Panc1 (cell line): ENCODE measurements around the gene PPP1R9A. TPM values are rescaled to one million over a fixed set of nuclear protein-coding genes. Genes with fewer than 3 reads are reported as not detected.

Source experiments
- ATAC-seq: fragments of 200-7000 bp; cut with Tn5 transposase; 2 replicates; pipeline ENCODE4 v1.9.1; 2020; ENCODE audit warnings: mild to moderate bottlenecking, moderate library complexity
- BruUV-seq: library from RNA; stranded (reverse); fragments of 400-500 nt; replicated peaks from 2 replicates; lab custom pipeline; 2021; lab: Mats Ljungman, UMichigan
- CTCF ChIA-PET: fragments of 300-600 bp; sonication (Branson Sonifier 250); formaldehyde crosslinking; loops from one replicate; lab custom pipeline; 2022; ENCODE audit warnings: antibody characterized with exemption; lab: Charles Lee
- POLR2A ChIA-PET: fragments of 300-600 bp; sonication (Branson Sonifier 250); formaldehyde crosslinking; loops from one replicate; lab custom pipeline; 2022; ENCODE audit warnings: antibody characterized with exemption; lab: Charles Lee
- DNase-seq: peaks from one replicate; pipeline ENCODE4 v3.0.0-alpha.2; 2010; ENCODE audit warnings: low read depth, low spot score
- H3K27ac ChIP-seq: 2 replicates; pipeline ENCODE4 v1.5.1; 2011; ENCODE audit warnings: mild to moderate bottlenecking, low read length, inconsistent platforms
- H3K27me3 ChIP-seq: fragments of 200-500 bp; sonication (Bioruptor generic); 2 replicates; pipeline ENCODE4 v1.6.0; 2014; ENCODE audit warnings: low read length, inconsistent platforms; ENCODE audit not compliant: control insufficient read depth, insufficient read depth
- H3K36me3 ChIP-seq: fragments of 200-500 bp; sonication (Bioruptor generic); 2 replicates; pipeline ENCODE4 v1.5.1; 2014; ENCODE audit warnings: inconsistent platforms, mild to moderate bottlenecking, low read length, moderate library complexity; ENCODE audit not compliant: control insufficient read depth, insufficient read depth
- H3K4me1 ChIP-seq: 2 replicates; pipeline ENCODE4 v1.5.1; 2011; ENCODE audit warnings: inconsistent platforms, mild to moderate bottlenecking, low read length, moderate library complexity; ENCODE audit not compliant: control insufficient read depth, insufficient read depth
- H3K4me3 ChIP-seq, 2 experiments: 2 replicates each; pipeline ENCODE4 v1.5.1; 2011 to 2012; ENCODE audit warnings: low read depth in 2 of 2, low read length in 2 of 2, mild to moderate bottlenecking in 2 of 2, inconsistent platforms in 1 of 2, moderate library complexity in 1 of 2
- H3K9me3 ChIP-seq: fragments of 200-500 bp; sonication (Bioruptor generic); 2 replicates; pipeline ENCODE4 v1.5.1; 2014; ENCODE audit warnings: low read depth, mild to moderate bottlenecking, inconsistent platforms, low read length, moderate library complexity; ENCODE audit not compliant: control insufficient read depth, insufficient read depth
- POLR2AphosphoS5 ChIP-seq: IDR thresholded peaks from 2 replicates; pipeline ENCODE4 v1.6.1; 2012; ENCODE audit warnings: mild to moderate bottlenecking, low read depth, low read length, moderate library complexity
- SIN3A ChIP-seq: IDR thresholded peaks from 2 replicates; pipeline ENCODE4 v1.6.1; 2012; ENCODE audit warnings: low read depth, mild to moderate bottlenecking, low read length, moderate library complexity, borderline replicate concordance; ENCODE audit not compliant: insufficient read depth
- TCF7L2 ChIP-seq: IDR thresholded peaks from 2 replicates; pipeline ENCODE4 v1.6.1; 2011; ENCODE audit warnings: mild to moderate bottlenecking, low read depth, low read length, inconsistent platforms
- in situ Hi-C: cut with HindIII; loops from 2 replicates; pipeline ENCODE4 v1.10.0; 2016; ENCODE audit warnings: low sequenced_read_pairs, low pct_unique_long_range_greater_than_20kb
- intact Hi-C: fragments of 100-400 bp; cut with micrococcal nuclease; formaldehyde crosslinking; loops from one replicate; pipeline ENCODE4 v1.10.0; 2022; ENCODE audit not compliant: unreplicated experiment
- total RNA-seq: library from RNA; stranded (reverse); gene quantifications from one replicate; pipeline ENCODE4 v1.2.1, GENCODE V29; 2021; ENCODE audit not compliant: unreplicated experiment
- TF ChIP-seq, protein P1 (sequence below), 2 experiments: IDR thresholded peaks; 2 replicates each; pipeline ENCODE4 v1.6.1; 2011 to 2012; ENCODE audit warnings: low read depth in 2 of 2, control low read depth in 1 of 2, low read length in 1 of 2, mild to moderate bottlenecking in 1 of 2, moderate library complexity in 1 of 2; ENCODE audit not compliant: insufficient read depth in 1 of 2
- TF ChIP-seq, protein P2 (sequence below): fragments of 450-650 bp; IDR thresholded peaks from 2 replicates; pipeline ENCODE4 v1.5.1; 2017; ENCODE audit warnings: mild to moderate bottlenecking

The PPP1R9A gene
- total RNA-seq, 1 experiment from 2014 or later = 5.0 TPM

DNA sequence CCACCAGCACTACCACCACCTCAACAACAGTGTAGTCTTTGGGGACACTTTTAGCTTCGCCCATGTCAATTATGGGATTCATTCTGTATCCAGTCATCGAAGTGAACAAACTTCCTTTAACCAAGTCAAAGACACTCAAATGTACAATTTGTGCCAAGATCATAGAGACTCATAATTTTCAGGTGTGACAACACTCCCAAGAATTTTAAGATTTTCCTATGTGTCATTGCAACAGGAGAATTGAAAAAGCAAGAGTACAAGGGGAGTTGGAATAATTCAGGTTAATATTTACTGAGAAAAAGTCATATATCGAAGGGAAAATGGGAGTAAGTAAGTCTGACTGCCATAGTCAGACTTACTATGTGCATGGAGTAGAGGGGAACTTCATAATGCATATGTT lies 390.7 kb downstream of the PPP1R9A start:
- POLR2A ChIA-PET = no interaction called here
- Histone ChIP-seq H3K36me3 (no peaks in the 10 kb centered on the region), H3K27ac (no peak overlapping the region), H3K4me3 (no peak overlapping the region), H3K4me1 (no peaks in the 10 kb centered on the region), H3K9me3 (no peaks in the 10 kb centered on the region), H3K27me3 (no peaks in the 10 kb centered on the region)
- DNase-seq (no peak), ATAC-seq (no peak)
- CTCF ChIA-PET = no interaction called here
- in situ Hi-C loops = no loop called here
- no TSS peak for BruUV-seq
- intact Hi-C loops = no loop called here
- TF ChIP-seq, protein P1, sequence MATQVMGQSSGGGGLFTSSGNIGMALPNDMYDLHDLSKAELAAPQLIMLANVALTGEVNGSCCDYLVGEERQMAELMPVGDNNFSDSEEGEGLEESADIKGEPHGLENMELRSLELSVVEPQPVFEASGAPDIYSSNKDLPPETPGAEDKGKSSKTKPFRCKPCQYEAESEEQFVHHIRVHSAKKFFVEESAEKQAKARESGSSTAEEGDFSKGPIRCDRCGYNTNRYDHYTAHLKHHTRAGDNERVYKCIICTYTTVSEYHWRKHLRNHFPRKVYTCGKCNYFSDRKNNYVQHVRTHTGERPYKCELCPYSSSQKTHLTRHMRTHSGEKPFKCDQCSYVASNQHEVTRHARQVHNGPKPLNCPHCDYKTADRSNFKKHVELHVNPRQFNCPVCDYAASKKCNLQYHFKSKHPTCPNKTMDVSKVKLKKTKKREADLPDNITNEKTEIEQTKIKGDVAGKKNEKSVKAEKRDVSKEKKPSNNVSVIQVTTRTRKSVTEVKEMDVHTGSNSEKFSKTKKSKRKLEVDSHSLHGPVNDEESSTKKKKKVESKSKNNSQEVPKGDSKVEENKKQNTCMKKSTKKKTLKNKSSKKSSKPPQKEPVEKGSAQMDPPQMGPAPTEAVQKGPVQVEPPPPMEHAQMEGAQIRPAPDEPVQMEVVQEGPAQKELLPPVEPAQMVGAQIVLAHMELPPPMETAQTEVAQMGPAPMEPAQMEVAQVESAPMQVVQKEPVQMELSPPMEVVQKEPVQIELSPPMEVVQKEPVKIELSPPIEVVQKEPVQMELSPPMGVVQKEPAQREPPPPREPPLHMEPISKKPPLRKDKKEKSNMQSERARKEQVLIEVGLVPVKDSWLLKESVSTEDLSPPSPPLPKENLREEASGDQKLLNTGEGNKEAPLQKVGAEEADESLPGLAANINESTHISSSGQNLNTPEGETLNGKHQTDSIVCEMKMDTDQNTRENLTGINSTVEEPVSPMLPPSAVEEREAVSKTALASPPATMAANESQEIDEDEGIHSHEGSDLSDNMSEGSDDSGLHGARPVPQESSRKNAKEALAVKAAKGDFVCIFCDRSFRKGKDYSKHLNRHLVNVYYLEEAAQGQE (IDR thresholded peaks at IDR 0.05; ENCODE audit: insufficient read depth in 1 of 2, low read depth in 2 of 2, low read length in 1 of 2) = no peak
- TF ChIP-seq SIN3A (no peak), POLR2AphosphoS5 (no peak), TCF7L2 (no peak)
- TF ChIP-seq, protein P2, sequence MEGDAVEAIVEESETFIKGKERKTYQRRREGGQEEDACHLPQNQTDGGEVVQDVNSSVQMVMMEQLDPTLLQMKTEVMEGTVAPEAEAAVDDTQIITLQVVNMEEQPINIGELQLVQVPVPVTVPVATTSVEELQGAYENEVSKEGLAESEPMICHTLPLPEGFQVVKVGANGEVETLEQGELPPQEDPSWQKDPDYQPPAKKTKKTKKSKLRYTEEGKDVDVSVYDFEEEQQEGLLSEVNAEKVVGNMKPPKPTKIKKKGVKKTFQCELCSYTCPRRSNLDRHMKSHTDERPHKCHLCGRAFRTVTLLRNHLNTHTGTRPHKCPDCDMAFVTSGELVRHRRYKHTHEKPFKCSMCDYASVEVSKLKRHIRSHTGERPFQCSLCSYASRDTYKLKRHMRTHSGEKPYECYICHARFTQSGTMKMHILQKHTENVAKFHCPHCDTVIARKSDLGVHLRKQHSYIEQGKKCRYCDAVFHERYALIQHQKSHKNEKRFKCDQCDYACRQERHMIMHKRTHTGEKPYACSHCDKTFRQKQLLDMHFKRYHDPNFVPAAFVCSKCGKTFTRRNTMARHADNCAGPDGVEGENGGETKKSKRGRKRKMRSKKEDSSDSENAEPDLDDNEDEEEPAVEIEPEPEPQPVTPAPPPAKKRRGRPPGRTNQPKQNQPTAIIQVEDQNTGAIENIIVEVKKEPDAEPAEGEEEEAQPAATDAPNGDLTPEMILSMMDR = no peak

DNA sequence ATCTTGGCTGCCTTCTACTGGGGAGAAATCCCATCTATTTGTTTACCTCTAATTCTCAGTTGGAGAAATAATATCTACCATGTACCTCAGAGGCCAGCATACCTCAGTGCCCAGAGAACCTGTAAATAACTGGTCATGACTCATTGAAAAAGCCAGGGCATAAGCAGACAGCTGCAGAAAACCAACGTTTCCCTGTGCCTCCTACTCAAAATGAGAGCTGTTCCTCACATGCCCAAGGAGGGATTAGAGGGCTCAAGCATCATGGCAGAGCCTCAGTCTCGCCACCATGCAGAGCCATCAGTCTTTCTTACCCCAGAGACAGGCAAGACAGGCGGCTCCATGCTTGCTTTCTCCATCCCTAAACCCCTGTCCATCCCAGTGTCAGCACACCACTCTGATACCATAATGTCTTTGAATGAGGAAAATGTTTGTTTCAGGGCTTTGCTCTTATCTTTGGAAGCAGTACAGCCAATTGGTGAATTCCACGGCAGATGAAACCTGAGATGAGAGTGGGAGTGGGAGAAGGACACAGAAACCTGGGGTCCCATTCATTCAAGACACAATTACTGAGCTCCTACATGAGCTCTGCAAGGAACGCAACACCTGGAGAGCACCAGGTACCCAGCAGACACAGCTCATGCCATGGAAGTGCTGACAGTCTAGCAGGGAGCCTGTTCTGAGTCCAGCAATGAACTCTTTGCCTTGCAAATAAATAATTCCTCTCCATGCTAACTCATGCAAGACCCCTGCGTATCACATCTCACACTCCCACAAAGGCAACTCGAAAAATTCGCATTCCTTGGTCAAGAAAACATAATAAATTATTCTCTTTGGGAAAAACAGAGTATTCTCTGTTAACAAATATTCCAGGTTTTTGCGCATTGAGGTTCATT lies 395.9 kb downstream of the PPP1R9A start:
- H3K4me3 ChIP-seq = no peak overlapping the region
- POLR2A ChIA-PET = no interaction called here
- CTCF ChIA-PET = interaction anchor here (0.5 to 0.6 kb wide), 2 partner anchors 62 to 271 kb away, joined by 3 read pairs; no protein-coding TSS in a partner anchor
- no peak for ATAC-seq
- intact Hi-C loops (no loop called here), in situ Hi-C loops (no loop called here)
- no TSS peak for BruUV-seq
- no peak for DNase-seq
- H3K36me3 ChIP-seq = no peaks in the 10 kb centered on the region
- H3K9me3 ChIP-seq = no peaks in the 10 kb centered on the region
- TF ChIP-seq TCF7L2 (no peak), POLR2AphosphoS5 (no peak), SIN3A (no peak)
- TF ChIP-seq, protein P2 = no peak
- TF ChIP-seq, protein P1 (IDR thresholded peaks at IDR 0.05; ENCODE audit: insufficient read depth in 1 of 2, low read depth in 2 of 2, low read length in 1 of 2) = no peak
- H3K27me3 ChIP-seq = no peaks in the 10 kb centered on the region
- no peaks in the 10 kb centered on the region for H3K4me1 ChIP-seq
- no peak overlapping the region for H3K27ac ChIP-seq
